Measurements from ENCODE around the gene FRY. TPM values are rescaled to one million over a fixed set of nuclear protein-coding genes. Genes with fewer than 3 reads are reported as not detected.

FRY gene
- total and polyA plus RNA-seq, 9 of the 15 experiments (the other 6 are each of a cell fraction or from before 2014, with no cell fraction given): 0.03 to 0.31 (median 0.11) TPM; not detected in 3

DNA sequence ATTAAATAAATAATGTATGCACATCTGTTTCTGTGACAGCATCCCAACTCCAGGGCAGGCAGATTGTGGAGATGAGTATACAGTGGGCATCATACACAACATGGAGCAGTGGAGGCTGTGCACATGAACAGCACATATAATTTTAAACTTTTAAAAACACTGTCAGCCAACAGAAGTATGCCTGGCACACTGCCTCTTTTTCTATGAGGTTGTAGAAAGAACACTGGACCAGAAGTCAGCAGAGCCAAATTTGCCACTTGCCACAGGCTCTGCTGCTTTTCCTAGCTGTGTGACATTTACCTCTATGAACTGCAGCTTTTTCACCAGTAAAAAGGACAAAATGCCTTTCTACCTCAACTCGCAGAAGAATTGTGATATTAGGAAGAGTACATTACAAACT lies 118.7 kb downstream of the FRY start:
- Histone ChIP-seq H3K9ac (ENCODE audit: insufficient read depth in 1 of 2, low read depth in 2 of 2, low read length in 2 of 2) (no peak overlapping the region), H3K9me3 (replicated peaks; ENCODE audit: control insufficient read depth, insufficient read depth, low read depth, low read length) (no peaks in the 10 kb centered on the region), H3K27me3 (ENCODE audit: control insufficient read depth in 2 of 2, insufficient read depth in 2 of 2, low read length in 2 of 2) (no peaks in the 10 kb centered on the region), H3K79me2 (ENCODE audit: control insufficient read depth, insufficient read depth, low read length) (no peaks in the 10 kb centered on the region), H3K27ac (ENCODE audit: extremely low read depth, low read depth, low read length) (no peak overlapping the region), H3K4me3 (no peak overlapping the region), H3K4me2 (ENCODE audit: insufficient read depth, low read length) (no peak overlapping the region), H2AFZ (ENCODE audit: low read depth, low read length) (no peak overlapping the region), H3K9me1 (ENCODE audit: control insufficient read depth, insufficient read depth, low read length) (no peaks in the 10 kb centered on the region), H3K36me3 (ENCODE audit: control insufficient read depth, insufficient read depth, low read length) (no peaks in the 10 kb centered on the region), H3K4me1 (replicated peaks in 1 of 2; ENCODE audit: control insufficient read depth in 2 of 2, insufficient read depth in 2 of 2, low read length in 2 of 2) (no peaks in the 10 kb centered on the region), H4K20me1 (replicated peaks; ENCODE audit: control insufficient read depth, insufficient read depth, low read length) (no peaks in the 10 kb centered on the region)
- DNase-seq (ENCODE audit: extremely low read depth in 1 of 4, low spot score in 3 of 4) (no peak), ATAC-seq (no peak), FAIRE-seq (no peak)
- intact Hi-C loops (cut with micrococcal nuclease): no loop called here
- ChIA-PET CTCF (ENCODE audit: low intra/inter-chr PET ratio) (no interaction called here), POLR2A (no interaction called here)
- in situ Hi-C loops (cut with MboI): no loop called here
- TF ChIP-seq PHTF2 (CRISPR knock-in tag; IDR thresholded peaks at IDR 0.05): no peak
- TF ChIP-seq, protein P1, sequence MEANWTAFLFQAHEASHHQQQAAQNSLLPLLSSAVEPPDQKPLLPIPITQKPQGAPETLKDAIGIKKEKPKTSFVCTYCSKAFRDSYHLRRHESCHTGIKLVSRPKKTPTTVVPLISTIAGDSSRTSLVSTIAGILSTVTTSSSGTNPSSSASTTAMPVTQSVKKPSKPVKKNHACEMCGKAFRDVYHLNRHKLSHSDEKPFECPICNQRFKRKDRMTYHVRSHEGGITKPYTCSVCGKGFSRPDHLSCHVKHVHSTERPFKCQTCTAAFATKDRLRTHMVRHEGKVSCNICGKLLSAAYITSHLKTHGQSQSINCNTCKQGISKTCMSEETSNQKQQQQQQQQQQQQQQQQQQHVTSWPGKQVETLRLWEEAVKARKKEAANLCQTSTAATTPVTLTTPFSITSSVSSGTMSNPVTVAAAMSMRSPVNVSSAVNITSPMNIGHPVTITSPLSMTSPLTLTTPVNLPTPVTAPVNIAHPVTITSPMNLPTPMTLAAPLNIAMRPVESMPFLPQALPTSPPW (CRISPR knock-in tag; IDR thresholded peaks at IDR 0.05): no peak
- TF ChIP-seq BMI1 (IDR thresholded peaks at IDR 0.05; ENCODE audit: low read length): no peak
- no peak for TF ChIP-seq SMAD1 (IDR thresholded peaks at IDR 0.05; ENCODE audit: low read depth, low read length, partially characterized antibody)
- TF ChIP-seq ZNF717 (CRISPR knock-in tag; IDR thresholded peaks at IDR 0.05): no peak
- no peak for TF ChIP-seq POLR2AphosphoS2 (IDR thresholded peaks at IDR 0.05; ENCODE audit: low read length)
- no peak for TF ChIP-seq FIP1L1 (IDR thresholded peaks at IDR 0.05; ENCODE audit: low read depth, low read length, poor library complexity, severe bottlenecking)
- TF ChIP-seq RBM39 (optimal IDR thresholded peaks at IDR 0.05; ENCODE audit: low read depth, low read length): no peak
- TF ChIP-seq ADNP (tag; IDR thresholded peaks at IDR 0.05): no peak
- no peak for TF ChIP-seq SMARCE1 (IDR thresholded peaks at IDR 0.05)
- 0% methylated on average over 1 of the region's 1 CpG for WGBS (ENCODE audit: insufficient coverage, low coverage, missing lambda C conversion rate)
- no TSS peak for BruUV-seq (replicated peaks)

Data from K562 (cell line).